Activated T-cell treated with anti-CD3 and anti-CD28 coated beads for 1 hour (primary cell): ENCODE measurements around the gene VKORC1L1.
"Not testable (repeated sequence)": the region's sequence is repeated elsewhere in the genome, so short reads cannot be mapped to it uniquely, and the experiment has no call there.

Source experiments
- DNase-seq: peaks from one replicate; pipeline ENCODE4 v3.0.0-alpha.2; 2020; ENCODE audit warnings: low read depth

VKORC1L1 gene

DNA sequence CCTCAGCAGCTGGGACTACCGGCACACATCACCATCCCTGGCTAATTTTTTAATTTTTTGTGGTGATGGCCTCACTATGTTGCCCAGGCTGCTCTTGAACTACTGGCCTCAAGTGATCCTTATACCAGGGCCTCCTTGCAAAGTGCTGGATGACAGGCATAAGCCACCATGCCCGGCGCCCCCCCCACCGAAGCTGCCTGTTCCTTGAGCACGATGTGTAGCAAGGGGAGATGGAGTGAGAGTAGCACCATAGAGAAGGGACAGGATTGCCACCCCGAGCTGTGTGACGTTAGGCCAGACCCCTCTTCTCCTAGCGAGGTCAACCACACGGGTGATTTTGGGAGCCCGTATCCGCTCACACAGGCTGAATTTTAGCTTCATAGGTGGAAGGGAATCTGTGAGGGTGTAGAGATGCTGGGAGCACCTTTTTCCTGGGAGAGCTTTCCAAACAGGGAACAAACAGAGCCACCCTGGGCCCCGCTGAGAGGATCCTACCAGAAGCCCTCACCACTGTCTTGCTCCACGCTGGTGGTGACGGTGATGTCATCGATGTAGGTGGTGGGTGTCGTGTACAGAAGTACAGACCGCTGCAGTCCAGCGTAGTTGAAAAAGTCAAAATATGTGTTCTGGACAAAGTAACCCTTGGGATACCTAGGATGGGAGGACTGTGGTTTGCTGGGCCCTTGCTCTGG is 106.2 kb downstream of the VKORC1L1 start:
- no peak for DNase-seq

DNA sequence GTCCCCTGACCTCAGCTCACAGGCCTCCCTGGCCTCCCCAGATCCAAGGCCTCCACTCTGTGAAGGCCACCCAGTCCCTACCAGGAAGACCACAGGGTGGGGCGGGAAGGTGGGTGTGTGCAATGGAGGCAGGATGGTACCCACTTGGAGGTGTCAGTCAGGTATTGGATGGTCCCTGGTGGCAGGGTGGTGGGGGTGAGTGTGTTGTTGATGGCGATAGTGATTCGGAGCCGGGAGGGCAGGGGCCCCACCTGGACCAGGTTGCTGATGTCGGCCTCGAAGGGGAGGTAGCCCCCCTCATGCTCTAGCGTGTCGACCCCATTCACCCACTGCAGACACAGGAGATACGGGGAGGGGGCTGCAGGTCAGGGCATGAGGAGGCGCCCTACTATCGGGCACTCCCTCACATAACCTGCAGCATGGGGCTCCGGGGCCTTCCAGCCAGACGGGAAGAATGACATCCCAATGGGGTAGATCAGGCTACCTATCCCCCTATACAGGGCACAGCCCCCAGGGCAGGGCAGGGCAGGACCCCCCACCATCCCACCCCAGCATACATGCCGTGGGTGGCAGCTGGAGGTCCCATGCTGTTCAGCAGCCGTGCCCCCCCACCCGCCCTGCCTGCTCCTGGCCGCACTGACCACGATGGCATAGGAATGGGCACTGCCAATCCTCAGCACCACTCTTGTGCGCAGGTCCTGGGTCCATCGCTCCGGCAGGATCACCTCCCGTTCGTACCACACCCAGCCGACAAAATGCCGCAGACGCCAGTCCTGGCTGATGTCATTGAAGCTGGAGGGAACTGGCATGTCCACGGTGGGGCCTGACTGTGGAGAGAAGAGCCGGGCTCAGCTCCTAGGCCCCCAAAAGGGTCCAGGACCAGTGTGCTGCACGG is 107.0 kb downstream of the VKORC1L1 start:
- DNase-seq, result no peak

DNA sequence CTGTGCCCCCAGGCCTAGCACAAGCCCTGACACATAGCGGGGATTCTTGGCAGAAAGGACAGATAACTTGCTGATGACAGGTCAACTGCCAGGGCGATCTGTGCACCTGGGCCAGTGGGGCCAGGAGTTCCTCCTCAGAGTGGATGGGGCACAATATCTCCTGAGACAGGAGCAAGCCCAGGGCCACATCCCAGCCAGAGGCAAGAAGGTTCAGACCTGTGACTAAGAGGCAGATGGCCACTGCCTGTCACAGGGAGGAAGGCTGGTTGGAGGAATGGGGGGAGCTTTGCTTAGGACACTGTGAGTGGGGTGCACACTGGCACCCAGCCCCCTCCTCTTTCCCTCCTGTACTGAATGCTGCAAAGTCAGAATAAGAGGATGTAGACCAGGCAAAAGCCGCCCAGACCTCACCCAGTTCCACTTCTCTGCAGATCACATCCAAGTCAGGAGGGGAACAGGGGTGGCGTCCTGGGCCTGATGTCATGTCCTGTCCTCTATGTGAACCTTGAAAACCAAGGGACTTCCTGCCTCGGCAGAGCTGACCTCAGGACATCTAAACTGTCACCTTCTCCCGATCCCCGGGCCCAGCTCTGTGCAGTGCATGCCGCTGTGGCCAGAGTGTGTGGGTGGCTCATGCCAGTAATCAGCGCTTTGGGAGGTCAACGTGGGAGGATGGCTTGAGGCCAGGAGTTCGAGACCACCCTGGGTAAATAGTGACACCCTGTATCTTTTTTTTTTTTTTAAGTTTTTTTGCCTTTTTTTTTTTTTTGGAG is 107.8 kb downstream of the VKORC1L1 start:
- peak; percentile 28 for DNase-seq

DNA sequence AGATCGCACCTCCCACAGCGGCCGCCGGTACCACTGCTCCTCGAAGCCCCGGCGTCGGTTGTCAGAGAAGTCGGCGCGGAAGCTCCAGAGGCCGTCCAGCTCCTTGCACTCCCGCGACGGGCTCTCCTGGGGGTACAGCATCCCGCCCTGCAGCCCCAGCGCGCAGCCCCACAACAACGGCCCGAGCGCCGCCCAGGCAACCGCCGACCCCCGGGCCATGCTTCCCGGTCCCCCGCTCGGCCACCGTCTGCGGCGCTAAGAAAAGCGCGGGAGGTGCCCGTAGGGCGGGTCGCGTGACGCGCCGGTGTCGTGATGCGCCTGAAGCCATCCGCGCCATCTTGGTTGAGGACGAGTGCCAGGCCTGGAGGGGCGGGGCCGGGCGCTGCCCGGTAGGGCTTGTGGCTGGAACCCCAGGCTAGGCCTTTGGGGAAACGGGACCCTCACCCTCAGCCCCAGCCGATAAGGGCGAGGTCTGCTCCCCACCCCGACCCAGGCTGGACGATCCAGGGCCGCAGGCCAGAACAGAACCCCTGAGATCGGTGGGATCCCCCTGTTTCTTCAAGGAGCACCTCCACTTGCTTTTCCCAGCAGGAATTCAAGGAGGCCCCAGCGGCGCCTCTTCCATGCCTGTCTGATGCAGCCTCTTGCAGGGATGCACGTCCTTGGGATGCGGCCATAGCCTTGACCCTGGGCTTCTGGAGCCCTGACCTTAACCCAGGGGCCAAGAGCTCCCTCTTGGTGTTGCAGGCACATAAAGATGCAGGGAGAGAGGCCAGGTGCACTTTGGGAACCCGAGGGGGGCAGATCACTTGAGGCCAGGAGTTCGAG is 109.3 kb downstream of the VKORC1L1 start, which contains the start of gene GUSB:
TSS of gene GUSB (minus strand) at position 249 of the 828 bp plus-strand sequence. CDS start at position 219, 30 bp downstream.
- DNase-seq, result peak; percentile 84

DNA sequence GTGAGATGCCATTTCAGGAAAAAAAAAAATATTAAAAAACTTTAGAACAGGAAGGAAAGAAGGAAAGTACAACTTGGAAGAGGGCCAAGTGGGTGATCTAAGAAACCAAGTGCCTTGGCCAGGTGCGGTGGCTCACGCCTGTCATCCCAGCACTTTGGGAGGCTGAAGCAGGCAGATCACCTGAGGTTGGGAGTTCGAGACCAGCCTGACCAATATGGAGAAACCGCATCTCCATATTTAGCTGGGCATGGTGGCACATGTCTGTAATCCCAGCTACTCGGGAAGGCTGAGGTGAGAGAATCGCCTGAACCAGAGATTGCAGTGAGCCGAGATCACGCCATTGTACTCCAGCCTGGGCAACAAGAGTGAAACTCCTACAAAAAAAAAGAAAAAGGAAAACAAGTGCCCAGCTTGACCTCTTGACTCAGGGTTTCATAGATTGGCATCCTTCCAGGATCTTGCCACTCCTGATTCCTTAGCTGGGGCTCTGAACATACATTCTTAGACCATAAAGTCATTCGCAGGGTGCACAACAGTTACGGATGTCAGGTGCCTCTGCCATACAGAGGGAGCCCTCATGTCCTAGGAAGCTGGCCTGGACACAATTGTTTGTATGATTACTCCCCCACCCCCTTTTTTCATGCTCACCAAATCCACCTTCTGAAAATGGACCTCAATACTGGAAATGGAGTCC is 111.2 kb downstream of the VKORC1L1 start:
- no peak for DNase-seq

DNA sequence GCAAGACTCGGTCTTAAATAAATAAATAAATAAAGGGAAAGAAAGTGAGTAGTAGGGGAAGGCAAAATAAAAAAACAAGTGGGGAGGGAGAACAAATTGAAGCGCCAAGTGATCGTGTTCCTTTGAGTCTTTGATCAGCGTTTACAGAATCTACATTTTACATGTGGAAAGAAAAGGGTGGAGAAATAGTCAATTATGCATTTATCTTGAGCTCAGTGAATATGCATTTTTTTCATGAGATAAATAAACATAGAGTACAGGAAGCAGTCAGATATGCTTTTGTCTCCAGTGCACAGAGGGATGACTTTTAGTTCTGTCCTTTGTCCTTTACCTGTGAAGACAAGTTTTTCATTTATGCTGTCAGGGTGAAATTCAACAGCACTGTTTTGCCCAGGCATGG is 115.2 kb downstream of the VKORC1L1 start:
- no peak for DNase-seq

DNA sequence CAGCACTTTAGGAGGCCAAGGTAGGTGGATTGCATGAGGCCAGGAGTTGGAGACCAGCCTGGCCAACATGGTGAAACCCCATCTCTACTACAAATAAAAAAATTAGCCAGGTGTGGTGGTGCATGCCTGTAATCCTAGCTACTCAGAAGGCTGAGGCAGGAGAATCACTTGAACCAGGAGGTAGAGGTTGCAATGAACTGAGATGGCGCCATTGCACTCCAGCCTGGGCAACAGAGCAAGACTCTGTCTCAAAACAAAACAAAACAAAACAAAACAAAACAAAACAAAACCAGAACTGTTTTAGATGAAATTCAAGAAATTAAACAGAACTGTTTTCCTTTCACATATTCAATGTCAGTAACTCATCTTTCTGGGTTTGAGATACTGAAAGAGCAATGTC is 115.6 kb downstream of the VKORC1L1 start:
- not testable (repeated sequence) for DNase-seq

DNA sequence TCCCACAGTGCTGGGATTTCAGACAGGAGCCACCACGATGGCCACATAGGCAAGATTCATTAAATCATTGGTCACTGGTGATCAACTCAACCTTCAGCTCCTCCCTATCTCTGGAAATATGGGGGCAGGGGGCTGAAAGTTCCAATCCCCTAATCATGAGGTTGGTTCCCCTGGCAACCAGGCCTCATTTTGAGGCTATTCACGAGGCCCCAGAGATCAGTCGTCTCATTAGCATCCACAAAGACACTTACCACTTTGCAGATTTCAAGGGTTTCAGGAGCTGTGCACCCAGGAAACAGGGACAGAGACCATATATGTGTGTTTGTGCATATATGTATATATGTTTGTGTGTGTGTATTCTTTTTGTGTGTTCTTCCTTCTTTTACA is 116.8 kb downstream of the VKORC1L1 start:
- no peak for DNase-seq

DNA sequence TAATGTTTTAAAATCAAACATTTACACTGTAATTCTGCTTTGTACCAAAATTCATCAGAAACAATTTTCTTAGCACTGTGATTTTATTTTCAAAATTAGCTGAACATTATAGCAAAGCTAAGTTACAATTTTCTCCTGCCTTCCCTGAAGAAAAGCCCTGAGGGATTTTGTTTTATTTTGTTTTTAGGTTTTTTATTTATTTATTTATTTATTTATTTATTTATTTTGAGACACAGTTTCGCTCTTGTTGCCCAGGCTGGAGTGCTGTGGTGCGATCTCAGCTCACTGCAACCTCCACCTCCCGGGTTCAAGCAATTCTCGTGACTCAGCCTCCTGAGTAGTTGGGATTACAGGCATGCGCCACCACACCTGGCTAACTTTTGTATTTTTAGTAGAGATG is 119.0 kb downstream of the VKORC1L1 start:
- not testable (repeated sequence) for DNase-seq

DNA sequence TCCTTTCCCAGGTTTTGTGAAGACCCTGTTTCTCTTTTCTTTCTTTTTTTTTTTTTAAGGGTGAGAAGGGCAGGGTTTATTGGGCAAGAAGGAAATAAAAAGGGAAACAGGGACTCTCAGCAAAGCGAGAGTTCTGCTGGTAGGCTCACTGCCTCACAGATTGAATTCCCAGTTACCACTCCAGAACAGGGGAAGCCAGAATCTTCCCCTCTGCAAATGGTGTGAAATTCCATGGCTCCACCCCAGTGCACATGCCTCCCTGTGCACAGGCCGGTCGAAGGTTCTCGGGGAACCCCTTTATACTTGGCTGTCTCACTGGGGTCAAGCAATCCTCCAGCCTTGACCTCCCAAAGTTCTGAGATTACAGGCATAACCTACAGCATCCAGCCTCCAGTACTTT is 119.7 kb downstream of the VKORC1L1 start:
- DNase-seq, result no peak

DNA sequence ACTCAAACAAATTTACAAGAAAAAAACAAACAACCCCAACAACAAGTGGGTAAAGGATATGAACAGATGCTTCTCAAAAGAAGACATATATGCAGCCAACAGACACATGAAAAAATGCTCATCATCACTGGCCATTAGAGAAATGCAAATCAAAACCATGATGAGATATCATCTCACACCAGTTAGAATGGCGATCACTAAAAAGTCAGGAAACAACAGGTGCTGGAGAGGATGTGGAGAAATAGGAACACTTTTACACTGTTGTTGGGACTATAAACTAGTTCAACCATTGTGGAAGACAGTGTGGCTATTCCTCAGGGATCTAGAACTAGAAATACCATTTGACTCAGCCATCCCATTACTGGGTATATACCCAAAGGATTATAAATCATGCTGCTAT is 122.1 kb downstream of the VKORC1L1 start:
- DNase-seq, result not testable (repeated sequence)

DNA sequence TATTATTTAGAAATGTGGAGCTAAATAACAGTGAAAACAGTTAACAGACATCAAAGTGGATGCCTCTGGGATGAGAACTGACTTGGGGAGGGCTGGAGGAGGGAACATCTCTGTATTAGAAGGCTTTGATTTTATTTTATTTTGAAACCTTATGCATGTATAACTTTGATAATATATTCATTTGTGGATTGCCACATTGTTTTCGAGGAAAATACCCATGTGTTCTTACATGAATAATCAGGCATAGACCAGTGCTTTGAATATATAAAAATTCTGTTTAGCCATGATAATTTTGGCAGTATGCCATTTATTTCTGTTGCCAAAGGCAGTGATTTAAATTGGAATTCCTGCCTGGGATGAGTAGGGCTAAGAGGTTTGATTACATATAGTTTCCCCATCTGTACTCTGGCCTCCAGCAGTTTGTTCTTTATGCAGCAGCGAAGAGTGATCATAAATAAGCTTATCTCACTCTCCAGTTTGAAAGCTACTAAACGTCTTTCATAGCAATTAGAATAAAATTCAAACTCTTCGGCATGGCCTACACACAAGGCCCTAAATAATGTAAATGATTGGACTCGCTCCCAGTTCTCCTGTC is 128.0 kb downstream of the VKORC1L1 start:
- DNase-seq, result not testable (repeated sequence)

DNA sequence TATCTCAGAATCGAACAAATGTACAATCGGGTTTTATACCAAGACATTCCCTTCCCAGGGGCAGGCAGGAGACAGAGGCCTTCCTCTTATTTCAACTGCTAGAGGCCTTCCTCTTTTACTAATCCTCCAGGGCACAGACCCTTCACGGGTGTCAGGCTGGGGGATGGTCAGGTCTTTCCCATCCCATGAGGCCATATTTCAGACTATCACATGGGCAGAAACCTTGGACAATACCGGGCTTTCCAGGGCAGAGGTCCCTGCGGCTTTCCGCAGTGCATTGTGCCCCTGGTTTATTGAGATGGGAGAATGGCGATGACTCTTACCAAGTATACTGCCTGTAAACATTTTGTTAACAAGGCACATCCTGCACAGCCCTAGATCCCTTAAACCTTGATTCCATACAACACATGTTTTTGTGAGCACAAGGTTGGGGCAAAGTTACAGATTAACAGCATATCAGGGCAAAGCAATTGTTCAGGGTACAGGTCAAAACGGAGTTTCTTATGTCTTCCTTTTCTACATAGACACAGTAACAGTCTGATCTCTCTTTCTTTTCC is 132.3 kb downstream of the VKORC1L1 start:
- DNase-seq, result not testable (repeated sequence)

DNA sequence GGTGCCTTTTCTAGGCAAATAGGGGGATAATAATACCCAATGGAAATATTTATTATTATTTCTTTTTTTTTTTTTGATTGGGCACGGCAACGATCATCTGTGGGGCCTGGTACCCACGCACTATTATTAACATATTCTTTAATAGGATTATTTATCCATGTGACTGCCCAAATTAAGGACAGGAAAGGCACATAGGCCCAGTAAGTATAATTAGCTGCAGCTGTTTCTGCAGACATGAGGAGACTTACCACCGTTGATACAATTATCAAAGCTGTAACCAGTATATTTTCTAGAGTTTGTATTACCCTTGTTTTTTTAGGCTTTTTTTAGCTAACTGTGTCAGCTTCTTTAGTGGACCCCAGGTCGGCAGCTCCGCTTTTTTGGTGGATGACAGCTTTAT is 134.4 kb downstream of the VKORC1L1 start:
- DNase-seq, result no peak
